Stomach (tissue), 9 donors: ENCODE data around the gene ITM2B. TPM values are rescaled to one million over a fixed set of nuclear protein-coding genes. Genes with fewer than 3 reads are reported as not detected.

Experiments
- DNase-seq, 2 donors: peaks; one replicate each; pipeline versions ENCODE4 v3.0.0 to v3.0.0-alpha.2; 2013 to 2019
- H3K27ac ChIP-seq, 5 donors: fragments of 200-600 bp in 4 of 5; sonication (generic) in 4 of 5; one replicate each; pipeline ENCODE4 v1.5.1; 2013 to 2019; ENCODE audit warnings: mild to moderate bottlenecking in 1 of 5, moderate library complexity in 1 of 5
- H3K27me3 ChIP-seq, 3 donors: fragments of 200-600 bp; sonication (generic); one replicate each; pipeline ENCODE4 v1.5.1; 2017 to 2019; ENCODE audit warnings: mixed run types in 1 of 3
- H3K36me3 ChIP-seq, 4 donors: fragments of 200-600 bp; sonication (generic); 1 replicate in 3 of 4; 2 replicates in 1 of 4; pipeline ENCODE4 v1.5.1; 2016 to 2019
- H3K4me1 ChIP-seq, 4 donors: fragments of 200-600 bp; sonication (generic); one replicate each; pipeline ENCODE4 v1.5.1; 2016 to 2019
- H3K4me3 ChIP-seq, 4 donors: fragments of 200-600 bp; sonication (generic) in 3 of 4; one replicate each; pipeline ENCODE4 v1.5.1; 2016 to 2019; ENCODE audit warnings: mild to moderate bottlenecking in 1 of 4
- H3K9me3 ChIP-seq, 4 donors: fragments of 200-600 bp; sonication (generic); one replicate each; pipeline ENCODE4 v1.5.1; 2016 to 2019
- CTCF ChIP-seq, 7 experiments: fragments of 450-650 bp in 4 of 7; fragments of 200-600 bp in 3 of 7; sonication (generic) in 3 of 7; IDR thresholded peaks; one replicate each; pipeline ENCODE4 v1.5.1; 2016 to 2019; ENCODE audit warnings: antibody characterized with exemption in 7 of 7, control low read depth in 2 of 7, mild to moderate bottlenecking in 1 of 7
- EP300 ChIP-seq: sonication (generic); formaldehyde crosslinking; IDR thresholded peaks from one replicate; pipeline ENCODE4 v1.6.1; 2017; ENCODE audit warnings: antibody characterized with exemption
- POLR2A ChIP-seq, 4 donors: fragments of 450-650 bp; IDR thresholded peaks; one replicate each; pipeline ENCODE4 v1.6.1; 2016; ENCODE audit warnings: antibody characterized with exemption in 4 of 4, control low read depth in 2 of 4, mild to moderate bottlenecking in 1 of 4, moderate library complexity in 1 of 4
- POLR2AphosphoS5 ChIP-seq, 3 donors: sonication (generic); formaldehyde crosslinking; IDR thresholded peaks; one replicate each; pipeline ENCODE4 v1.6.1; 2016; ENCODE audit warnings: antibody characterized with exemption in 3 of 3
- WGBS, 5 donors: extraction: QIAGEN DNeasy Blood & Tissue Kit in 3 of 5; methylation state at CpG; one replicate each; pipeline versions ENCODE4 v1.1.5 to v1.1.7; 2013 to 2018; 5-methylcytosine and 5-hydroxymethylcytosine counted together
- intact Hi-C: fragments of 100-400 bp; cut with DNase I; formaldehyde crosslinking; loops from one replicate; pipeline ENCODE4 v1.15.1; 2023; ENCODE audit warnings: low total_unique reads
- polyA plus RNA-seq, 3 donors: library from polyadenylated mRNA; stranded (reverse); fragments of 200-250 nt; gene quantifications; one replicate each; pipeline ENCODE4 v1.2.3, GENCODE V29; 2013
- total RNA-seq, 5 donors: library from RNA; depleted of rRNA; stranded (reverse); fragments of >200 nt; gene quantifications; one replicate each; pipeline versions ENCODE4 v1.1.0 to v1.2.3, GENCODE V29; 2014 to 2016
- donor health status: healthy with polysubstance abuse.
- donor health status: Bipolar disorder and iron deficiency.
- donor health status: healthy.

ITM2B gene
- total and polyA plus RNA-seq, 8 donors: 113 to 419 (median 282) TPM

- H3K9me3 ChIP-seq: peaks cover 0 to 5% (median 0%) of the 10 kb centered on the region in 4 donors
- H3K36me3 ChIP-seq: peaks cover 4 to 47% (median 34%) of the 10 kb centered on the region in 4 donors
- 87 to 95% (median 90%) methylated on average over 38 to 43 of the region's 43 CpGs for WGBS, 5 donors
- peaks cover 0 to 11% (median 3%) of the 10 kb centered on the region in 4 donors for H3K4me1 ChIP-seq
- H3K4me3 ChIP-seq: peak overlapping the region in 1 of 4 donors; percentile 45
- peak overlapping the region in 3 of 5 donors; percentile 6 to 32 (median 27) for H3K27ac ChIP-seq
- DNase-seq: no peak
- intact Hi-C loops: no loop called here
- TF ChIP-seq POLR2A (IDR thresholded peaks at IDR 0.05) (no peak), CTCF (IDR thresholded peaks at IDR 0.05) (no peak), EP300 (no peak), POLR2AphosphoS5 (IDR thresholded peaks at IDR 0.05) (no peak)
- H3K27me3 ChIP-seq: no peaks in the 10 kb centered on the region
Observed at GRCh38 chr13:48316826-48317510, 84.0 kb downstream of the ITM2B start.

GRCh38 chr13:48317511-48318376, 84.7 kb downstream of the ITM2B start:
- DNase-seq: peak in 1 of 2 donors; percentile 50
- TF ChIP-seq POLR2AphosphoS5 (IDR thresholded peaks at IDR 0.05): no peak
- peaks cover 4 to 47% (median 31%) of the 10 kb centered on the region in 4 donors for H3K36me3 ChIP-seq
- intact Hi-C loops: no loop called here
- no peaks in the 10 kb centered on the region for H3K27me3 ChIP-seq
- peaks cover 0 to 13% (median 0%) of the 10 kb centered on the region in 4 donors for H3K9me3 ChIP-seq
- H3K4me1 ChIP-seq: peaks cover 0 to 11% (median 3%) of the 10 kb centered on the region in 4 donors
- H3K4me3 ChIP-seq: peak overlapping the region; percentile 27 to 45 (median 36)
- WGBS, 5 donors: 78 to 86% (median 84%) methylated on average over 38 to 41 of the region's 41 CpGs
- H3K27ac ChIP-seq: peak overlapping the region in 2 of 5 donors; percentile 27 to 32

GRCh38 chr13:48318377-48318811, 85.4 kb downstream of the ITM2B start:
- peaks cover 0 to 15% (median 0%) of the 10 kb centered on the region in 4 donors for H3K9me3 ChIP-seq
- peak overlapping the region in 1 of 5 donors; percentile 32 for H3K27ac ChIP-seq
- TF ChIP-seq POLR2A (IDR thresholded peaks at IDR 0.05) (no peak), CTCF (IDR thresholded peaks at IDR 0.05) (no peak), POLR2AphosphoS5 (IDR thresholded peaks at IDR 0.05) (no peak), EP300 (no peak)
- 62 to 75% (median 70%) methylated on average over 26 to 28 of the region's 28 CpGs for WGBS, 5 donors
- H3K4me1 ChIP-seq: peaks cover 0 to 11% (median 3%) of the 10 kb centered on the region in 4 donors
- peaks cover 4 to 47% (median 30%) of the 10 kb centered on the region in 4 donors for H3K36me3 ChIP-seq
- peak overlapping the region; percentile 27 to 45 (median 36) for H3K4me3 ChIP-seq
- no peaks in the 10 kb centered on the region for H3K27me3 ChIP-seq
- DNase-seq: peak in 1 of 2 donors; percentile 51
- intact Hi-C loops: no loop called here

- 56 to 62% (median 59%) methylated on average over 36 to 47 of the region's 47 CpGs for WGBS, 5 donors
- no peaks in the 10 kb centered on the region for H3K27me3 ChIP-seq
- H3K4me1 ChIP-seq: peaks cover 0 to 11% (median 3%) of the 10 kb centered on the region in 4 donors
- TF ChIP-seq CTCF (IDR thresholded peaks at IDR 0.05) (no peak), POLR2A (IDR thresholded peaks at IDR 0.05) (no peak), EP300 (no peak), POLR2AphosphoS5 (IDR thresholded peaks at IDR 0.05) (no peak)
- H3K4me3 ChIP-seq: peak overlapping the region; percentile 27 to 45 (median 36)
- peak in 1 of 2 donors; percentile 75 for DNase-seq
- peaks cover 0 to 15% (median 0%) of the 10 kb centered on the region in 4 donors for H3K9me3 ChIP-seq
- H3K36me3 ChIP-seq: peaks cover 4 to 47% (median 30%) of the 10 kb centered on the region in 4 donors
- intact Hi-C loops: no loop called here
- H3K27ac ChIP-seq: no peak overlapping the region
Observed at GRCh38 chr13:48318821-48319511, 86.0 kb downstream of the ITM2B start.

Other genes with a start within 250 kb of the ITM2B start
- gene SUCLA2, start 231.9 kb upstream of the ITM2B start, total RNA-seq: 10 to 100 TPM in 4 of 5 donors, 1 to 10 TPM in 1; 8.1 to 77.3 (median 32.1) TPM
- 10 to 100 TPM; 24.4 to 41.1 (median 34.9) TPM for gene SUCLA2, start 231.9 kb upstream of the ITM2B start, polyA plus RNA-seq
- 10 to 100 TPM in 2 of 5 donors, 1 to 10 TPM in 1, under 1 TPM in 1, not detected in 1; 0.89 to 18.0 (median 13.4) TPM for gene NUDT15, start 195.5 kb upstream of the ITM2B start, total RNA-seq
- 10 to 100 TPM; 11.5 to 22.5 (median 20.2) TPM for gene NUDT15, start 195.5 kb upstream of the ITM2B start, polyA plus RNA-seq
- gene MED4, start 138.1 kb upstream of the ITM2B start, total RNA-seq: 10 to 100 TPM in 4 of 5 donors, 1 to 10 TPM in 1; 7.0 to 68.3 (median 25.9) TPM
- 10 to 100 TPM; 39.7 to 66.9 (median 51.1) TPM for gene MED4, start 138.1 kb upstream of the ITM2B start, polyA plus RNA-seq
- gene RB1, start 70.5 kb downstream of the ITM2B start, total RNA-seq: 10 to 100 TPM in 4 of 5 donors, 1 to 10 TPM in 1; 9.3 to 53.6 (median 42.5) TPM
- gene RB1, start 70.5 kb downstream of the ITM2B start, polyA plus RNA-seq: 10 to 100 TPM; 11.6 to 21.8 (median 19.4) TPM
- gene LPAR6, start 179.9 kb downstream of the ITM2B start, total RNA-seq: 10 to 100 TPM in 3 of 5 donors, 1 to 10 TPM in 2; 1.4 to 74.1 (median 16.1) TPM
- 100 to 1,000 TPM in 1 of 3 donors, 1 to 10 TPM in 2; 5.5 to 104 (median 7.6) TPM for gene LPAR6, start 179.9 kb downstream of the ITM2B start, polyA plus RNA-seq